Stimulated activated CD8-positive, alpha-beta memory T cell treated with anti-CD3 and anti-CD28 coated beads, Interleukin-4, amount 100 ng/mL, for 48 hours (primary cell): Measurements from ENCODE around the gene EPHX1.
"Not testable (repeated sequence)": the region's sequence is repeated elsewhere in the genome, so short reads cannot be mapped to it uniquely, and the experiment has no call there.

ENCODE experiments used
- DNase-seq: peaks from one replicate; pipeline ENCODE4 v3.0.0-alpha.2; 2020

Gene EPHX1

DNA sequence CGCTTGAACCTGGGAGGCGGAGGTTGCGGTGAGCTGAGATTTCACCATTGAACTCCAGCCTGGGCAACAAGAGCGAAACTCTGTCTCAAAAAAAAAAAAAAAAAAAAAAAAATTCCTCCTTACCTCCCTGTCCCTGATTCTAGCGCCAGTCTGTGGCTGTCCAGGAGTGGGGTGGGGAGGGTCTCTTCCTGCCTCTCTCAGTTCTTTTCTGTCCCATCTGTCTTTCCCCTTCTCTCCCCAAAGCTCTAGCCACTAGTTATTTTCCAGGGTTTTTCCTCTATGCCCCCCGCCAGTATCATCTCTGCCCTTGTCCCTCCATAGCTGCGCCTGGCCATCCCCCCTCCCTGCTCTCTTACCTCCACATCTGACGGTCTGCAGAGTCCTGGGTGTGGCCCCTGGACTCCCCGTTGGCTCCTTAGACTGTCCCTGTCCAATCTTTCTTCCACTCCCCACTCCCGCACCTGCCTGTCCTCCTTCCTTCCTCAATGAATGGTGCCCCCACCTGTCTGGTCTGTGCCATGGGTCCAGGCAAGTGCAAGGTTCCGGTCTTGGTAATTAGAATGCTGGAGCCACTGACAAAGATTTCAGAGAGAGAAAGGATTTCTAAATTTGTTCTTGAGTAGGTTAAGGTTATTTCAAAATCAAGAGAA, 73.8 kb downstream of the EPHX1 start:
- DNase-seq: no peak

DNA sequence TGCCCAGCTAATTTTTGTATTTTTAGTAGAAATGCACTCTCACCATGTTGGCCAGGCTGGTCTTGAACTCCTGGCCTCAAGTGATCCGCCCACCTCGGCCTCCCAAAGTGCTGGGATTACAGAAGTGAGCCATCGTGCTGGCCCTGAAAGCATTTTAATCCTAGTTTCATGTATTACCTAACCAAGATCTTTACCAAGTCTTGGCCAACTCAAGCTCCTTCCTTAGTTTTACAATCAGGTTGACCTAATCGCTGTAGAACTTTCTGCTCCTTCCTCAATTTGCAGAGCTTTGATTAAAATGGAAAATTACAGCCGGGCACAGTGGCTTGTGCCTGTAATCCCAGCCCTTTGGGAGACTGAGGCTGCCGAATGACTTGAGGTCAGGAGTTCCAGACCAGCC, 75.4 kb downstream of the EPHX1 start:
- no peak for DNase-seq

DNA sequence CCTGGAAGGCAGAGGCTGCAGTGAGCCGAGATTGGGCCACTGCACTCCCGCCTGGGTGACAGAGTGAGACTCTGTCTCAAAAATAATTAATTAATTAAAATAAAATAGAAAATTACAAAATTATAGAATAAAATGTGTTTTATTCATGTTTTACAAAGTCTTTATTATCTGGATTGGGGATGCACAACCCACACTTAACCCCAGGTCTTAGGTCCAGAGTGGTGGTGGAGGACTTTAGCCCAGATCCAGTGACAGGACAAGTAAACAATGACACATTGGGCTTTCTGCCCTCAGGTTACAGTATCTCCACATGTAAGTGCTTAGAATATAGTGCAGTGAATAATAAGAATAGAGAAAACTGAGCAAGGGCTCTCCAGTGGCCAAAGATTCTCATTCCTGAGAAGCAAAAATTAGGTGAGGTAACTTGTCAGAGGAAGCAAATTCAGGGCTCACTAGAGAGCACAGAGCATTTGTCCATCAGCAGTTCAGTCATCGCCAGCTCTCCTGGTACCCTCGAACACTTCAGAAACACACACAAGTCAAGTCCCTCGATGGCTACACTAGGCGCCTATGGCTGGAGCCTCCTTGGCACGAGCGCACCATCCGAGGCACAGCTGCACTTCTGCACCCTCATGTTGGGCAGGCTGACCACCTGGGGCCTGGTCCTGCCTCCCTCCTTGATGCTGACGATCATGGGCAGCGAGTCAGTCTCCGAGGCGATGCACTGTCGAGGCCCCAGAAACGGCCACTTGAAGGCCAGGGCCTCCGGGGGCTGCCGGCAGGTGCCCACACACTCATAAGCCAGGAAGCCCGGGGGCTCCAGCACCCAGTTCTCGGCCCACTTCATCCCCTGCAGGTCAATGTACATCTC, 76.5 kb downstream of the EPHX1 start:
- no peak for DNase-seq

DNA sequence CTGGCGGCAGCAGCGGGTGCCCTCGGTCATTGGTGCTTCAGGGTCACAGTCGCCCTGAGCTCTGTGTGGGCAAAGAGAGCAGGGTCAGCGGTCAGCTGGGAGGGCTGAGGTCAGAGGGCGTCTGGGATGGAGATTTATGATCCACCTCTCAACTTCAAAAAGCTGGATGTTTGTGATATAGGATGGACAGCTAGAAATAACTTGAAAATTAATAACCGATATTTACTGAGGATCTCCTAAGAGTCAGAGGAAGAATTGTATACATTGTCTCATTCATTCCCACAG, 77.0 kb downstream of the EPHX1 start:
- no peak for DNase-seq

DNA sequence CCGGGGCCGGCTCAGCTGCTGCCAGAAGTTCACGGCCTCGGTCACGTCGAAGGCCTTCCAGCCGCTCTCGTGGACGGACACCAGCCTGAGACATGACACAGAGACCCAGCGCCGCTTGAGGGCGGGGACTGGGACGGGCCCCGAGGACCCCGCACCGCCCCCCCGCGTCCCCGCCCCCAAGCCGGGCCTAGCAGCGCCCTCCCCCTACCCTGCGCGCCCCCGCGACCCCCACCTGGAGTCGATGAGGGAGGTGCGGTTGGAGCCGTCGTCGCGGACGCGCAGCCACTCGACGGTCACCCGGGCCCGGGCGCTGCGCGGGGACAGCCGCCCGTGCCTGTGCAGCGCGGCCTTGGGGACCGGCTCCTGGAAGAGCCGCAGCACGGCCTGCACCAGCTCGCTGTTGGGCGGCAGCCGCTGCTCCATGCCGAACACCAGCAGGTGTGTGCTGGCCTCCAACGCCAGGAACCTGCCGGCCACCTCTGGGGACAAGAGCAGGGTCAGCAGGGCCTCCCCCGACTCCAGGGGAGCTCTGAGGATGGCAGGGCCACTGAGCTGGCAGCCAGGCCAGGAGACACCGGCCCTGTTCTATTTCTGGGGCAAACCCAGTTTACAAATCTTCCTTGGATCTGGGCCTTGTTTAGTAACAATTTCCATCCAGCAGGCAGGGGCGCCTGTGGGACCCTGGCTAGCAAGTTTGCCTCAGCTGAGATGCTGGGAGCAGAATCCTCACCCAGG, 77.8 kb downstream of the EPHX1 start:
- DNase-seq: not testable (repeated sequence)

DNA sequence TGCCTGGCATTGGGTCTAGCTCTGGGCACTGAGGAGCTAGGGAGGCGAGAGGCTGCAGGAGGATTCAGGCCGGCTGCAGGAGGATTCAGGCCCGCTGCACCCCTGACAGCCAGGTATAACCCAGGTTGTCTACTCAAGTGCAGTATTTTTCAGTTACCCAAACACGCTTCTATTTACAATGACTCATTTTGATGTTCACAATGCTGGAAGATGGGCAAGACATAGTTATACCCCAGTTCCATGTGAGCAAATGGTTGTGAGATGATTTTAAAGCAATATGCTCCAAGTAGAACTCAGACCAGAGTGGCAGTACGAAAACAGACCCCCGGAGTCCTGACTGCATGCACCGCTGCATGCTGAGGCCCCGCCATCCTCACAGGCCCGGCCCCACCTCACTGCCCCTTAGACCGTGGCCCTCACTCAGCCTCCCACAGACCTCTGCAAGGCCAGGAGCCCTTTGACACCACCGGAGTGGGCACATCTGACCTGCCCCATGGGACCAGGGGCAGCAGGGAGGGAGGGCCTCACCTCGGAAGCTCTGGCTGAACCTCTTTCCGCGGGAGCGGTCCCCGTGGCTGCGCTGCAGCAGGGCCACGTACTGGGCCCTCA, 78.5 kb downstream of the EPHX1 start:
- DNase-seq: no peak

DNA sequence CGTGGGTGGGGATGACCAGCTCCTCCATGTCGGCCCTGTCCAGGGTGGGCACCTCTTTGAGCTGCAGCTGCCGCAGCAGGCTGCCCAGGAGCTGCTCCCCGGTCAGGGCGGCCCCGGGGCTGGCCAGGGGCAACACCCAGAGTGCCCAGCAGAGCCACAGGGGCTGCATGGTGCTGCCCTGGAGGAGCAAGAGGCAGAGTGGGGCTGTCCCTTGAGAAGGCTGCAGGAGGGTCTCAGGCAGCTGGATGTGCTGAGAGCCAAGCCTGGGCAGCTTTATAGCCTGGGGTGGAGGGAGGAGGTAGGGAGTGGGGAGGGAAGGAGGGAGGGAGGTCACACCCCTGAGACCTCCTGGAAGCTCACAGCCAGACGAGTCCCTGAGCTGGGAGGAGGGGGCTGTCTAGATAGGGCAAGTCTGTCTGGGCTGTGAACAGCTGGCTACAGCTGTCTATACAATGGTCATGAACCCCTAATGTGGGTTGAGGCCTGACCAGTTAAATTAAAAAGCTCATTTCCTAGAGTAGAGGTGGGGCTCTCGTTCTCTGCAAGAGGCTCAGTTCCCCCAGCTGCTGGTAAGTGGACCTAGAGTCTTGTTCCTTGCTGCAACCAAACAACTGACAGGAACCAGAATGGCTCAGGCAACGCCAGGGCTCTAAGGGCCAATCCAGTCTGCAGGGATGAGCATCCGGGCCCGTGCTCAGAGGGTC, 79.1 kb downstream of the EPHX1 start, which contains the start of gene LEFTY1:
Gene LEFTY1 (minus strand): TSS at position 249 of the 704 bp plus-strand sequence. CDS start 80 bp downstream, at position 169.
- no peak for DNase-seq

DNA sequence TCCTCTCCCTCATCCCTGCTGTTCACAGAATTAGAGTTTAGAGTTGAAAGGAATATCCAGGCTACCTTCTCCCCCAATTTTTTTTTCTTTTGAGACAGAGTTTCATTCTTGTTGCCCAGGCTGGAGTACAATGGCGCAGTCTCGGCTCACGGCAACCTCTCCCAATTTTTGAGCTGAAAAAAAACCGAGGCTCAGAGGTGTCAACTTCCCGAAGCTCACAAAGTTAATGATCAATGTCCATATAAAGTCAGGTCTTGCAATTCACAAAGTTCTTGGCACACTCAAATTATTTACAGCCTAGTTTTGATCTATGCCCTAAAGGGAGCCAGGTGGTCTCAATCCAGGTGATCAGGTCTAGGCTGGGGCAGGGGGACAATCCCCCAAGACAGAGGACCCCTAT, 79.8 kb downstream of the EPHX1 start:
- no peak for DNase-seq

DNA sequence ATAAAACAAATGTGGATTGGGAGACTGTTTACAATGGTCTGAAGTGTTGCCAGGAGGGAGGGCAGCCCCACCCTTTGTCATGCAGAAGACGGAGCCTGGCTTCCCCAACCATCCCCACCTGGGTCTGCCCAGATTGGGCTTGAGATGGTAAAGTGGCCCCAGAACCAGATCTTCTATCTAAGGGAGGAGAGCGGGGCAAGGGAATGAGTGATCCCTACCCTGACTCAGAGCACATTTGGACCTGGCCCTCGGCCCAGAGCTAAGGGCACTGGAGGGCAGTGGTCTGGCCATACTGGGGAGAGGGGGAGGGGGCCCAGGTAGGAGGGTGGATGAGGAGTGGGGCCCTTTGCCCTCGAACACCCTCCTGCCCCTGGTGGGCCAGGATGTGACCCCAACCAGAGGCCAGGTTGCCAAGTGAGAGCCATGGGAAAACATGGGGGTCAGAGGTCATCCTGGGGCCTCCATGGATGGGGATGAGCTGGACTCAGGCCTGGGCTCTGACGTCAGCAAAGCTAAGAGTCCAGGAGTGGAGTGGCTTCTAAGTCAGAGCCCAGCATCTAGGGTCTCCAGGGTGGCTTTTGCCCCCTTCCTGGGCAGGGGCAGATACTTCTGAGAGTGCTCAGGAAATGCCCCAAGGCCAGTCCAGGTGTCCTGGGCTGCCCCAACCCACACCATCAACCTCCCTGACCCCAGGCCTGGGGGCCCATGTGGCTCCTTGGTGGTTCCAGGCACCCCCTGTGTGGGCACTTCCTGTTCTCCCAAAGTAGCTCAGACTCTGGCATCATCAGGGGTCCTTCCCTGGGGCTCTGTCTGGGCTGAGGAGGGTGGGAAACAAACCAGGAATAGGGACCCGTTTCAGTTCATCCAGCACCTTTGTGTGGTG, 80.7 kb downstream of the EPHX1 start:
- no peak for DNase-seq

DNA sequence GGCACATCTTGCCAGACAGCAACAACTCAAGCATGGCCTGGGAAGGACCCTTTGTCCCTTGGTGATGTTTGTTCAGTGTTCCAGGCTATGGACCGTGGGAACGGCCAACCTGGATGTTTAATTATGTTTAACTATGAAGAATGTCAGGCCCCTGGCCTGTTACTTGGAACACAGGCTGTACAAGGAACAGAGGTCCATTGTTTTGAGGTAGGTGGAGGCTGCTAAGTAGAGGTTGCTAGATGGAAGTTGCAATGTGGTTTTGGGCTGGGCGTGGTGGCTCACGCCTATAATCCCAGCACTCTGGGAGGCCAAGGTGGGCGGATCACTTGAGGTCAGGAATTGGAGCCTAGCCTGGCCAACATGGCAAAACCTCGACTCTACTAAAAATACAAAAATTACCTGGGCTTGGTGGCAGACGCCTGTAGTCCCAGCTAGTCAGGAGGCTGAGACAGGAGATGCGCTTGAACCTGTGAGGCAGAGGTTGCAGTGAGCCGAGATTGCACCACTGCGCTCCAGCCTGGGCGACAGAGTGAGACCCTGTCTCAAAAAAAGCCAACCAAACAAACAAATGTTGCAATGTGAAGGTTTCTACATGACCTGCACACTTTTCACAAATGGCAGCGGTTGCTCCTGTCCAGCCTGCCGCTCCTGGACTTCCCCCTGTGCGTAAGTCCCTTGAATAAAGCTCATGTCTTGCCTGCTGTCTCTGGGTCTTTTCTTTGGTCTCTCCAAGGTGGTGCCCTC, 81.5 kb downstream of the EPHX1 start:
- DNase-seq: no peak

DNA sequence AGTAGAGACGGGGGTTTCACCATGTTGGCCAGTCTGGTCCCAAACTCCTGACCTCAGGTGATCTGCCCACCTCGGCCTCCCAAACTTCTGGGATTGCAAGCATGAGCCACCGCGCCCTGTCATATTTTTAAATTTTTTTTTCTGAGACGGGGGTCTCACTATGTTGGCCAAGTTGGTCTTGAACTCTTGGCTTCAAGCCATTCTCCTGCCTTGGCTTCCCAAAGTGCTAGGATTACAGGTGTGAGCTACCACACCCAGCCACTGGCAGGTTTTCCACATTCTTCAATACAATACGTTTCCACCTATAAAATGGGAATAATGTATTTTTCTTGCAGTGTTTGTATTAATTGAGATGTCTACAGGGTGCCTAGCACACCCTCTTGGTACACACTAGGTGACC, 82.4 kb downstream of the EPHX1 start:
- no peak for DNase-seq
